ENCODE results near the gene RPS15. TPM values are rescaled to one million over a fixed set of nuclear protein-coding genes. Genes with fewer than 3 reads are reported as not detected.
A peak's percentile ranks its signal among the peaks of the same experiment; 100 is the strongest.

The RPS15 gene
- total and polyA plus RNA-seq, 2 of the 13 experiments (the other 11 are each of a cell fraction or from before 2014, with no cell fraction given) = 695 to 1,411 TPM

DNA sequence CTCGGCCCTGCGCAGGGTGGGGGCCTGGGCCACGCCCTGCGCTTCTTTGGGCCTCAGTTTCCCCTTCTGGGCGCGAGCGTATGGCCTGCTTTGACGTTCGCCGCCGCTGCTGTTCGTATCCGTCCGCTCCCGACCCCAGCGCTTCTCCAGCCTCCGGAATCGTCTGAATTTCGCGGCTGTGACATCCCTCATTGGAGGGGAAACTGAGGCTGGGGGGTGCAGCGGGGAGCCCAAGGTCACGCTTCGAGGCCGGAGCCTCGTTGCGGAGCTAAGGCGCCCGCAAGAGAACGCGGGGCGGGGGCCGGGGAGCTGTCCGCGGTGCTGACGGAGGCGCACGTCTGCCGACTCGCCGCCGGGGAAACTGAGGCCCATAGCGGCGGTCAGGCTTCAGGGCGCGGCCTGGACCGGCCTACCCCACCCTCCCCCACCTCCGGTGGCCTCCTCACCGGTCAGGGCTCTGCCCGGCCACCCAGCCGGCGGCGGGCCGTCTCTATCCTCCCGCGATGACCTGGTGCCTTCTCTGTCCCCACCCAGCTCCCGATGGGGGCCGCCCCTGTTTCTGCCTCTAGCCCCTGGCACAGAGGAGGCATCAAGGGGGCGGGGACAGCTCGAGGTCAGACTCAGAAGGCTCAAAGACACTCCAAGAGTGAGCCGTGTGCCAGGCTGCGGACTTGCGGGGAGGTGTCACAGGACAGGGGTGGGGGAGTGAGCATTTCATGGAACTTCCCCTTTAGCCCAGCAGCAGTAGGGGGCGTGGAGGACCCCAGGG lies 8.7 kb downstream of the RPS15 start (continued):
- TF ChIP-seq, protein P1, sequence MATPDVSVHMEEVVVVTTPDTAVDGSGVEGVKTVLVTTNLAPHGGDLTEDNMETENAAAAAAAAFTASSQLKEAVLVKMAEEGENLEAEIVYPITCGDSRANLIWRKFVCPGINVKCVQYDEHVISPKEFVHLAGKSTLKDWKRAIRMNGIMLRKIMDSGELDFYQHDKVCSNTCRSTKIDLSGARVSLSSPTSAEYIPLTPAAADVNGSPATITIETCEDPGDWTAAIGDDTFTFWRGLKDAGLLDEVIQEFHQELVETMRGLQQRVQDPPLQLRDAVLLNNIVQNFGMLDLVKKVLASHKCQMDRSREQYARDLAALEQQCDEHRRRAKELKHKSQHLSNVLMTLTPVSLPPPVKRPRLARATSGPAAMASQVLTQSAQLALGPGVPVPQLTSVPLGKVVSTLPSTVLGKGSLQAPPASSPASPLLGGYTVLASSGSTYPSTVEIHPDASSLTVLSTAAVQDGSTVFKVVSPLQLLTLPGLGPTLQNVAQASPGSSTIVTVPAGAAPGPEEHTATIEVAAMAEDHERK (CRISPR knock-in tag; IDR thresholded peaks at IDR 0.05; ENCODE audit: low read depth) = no peak
- TF ChIP-seq ZNF496 (CRISPR knock-in tag; IDR thresholded peaks at IDR 0.05; ENCODE audit: insufficient replicate concordance) (no peak), ELF4 (CRISPR knock-in tag; IDR thresholded peaks at IDR 0.05; ENCODE audit: borderline replicate concordance) (no peak), MEF2D (CRISPR knock-in tag; IDR thresholded peaks at IDR 0.05) (no peak), ZMYM4 (CRISPR knock-in tag; IDR thresholded peaks at IDR 0.05) (no peak), FIP1L1 (IDR thresholded peaks at IDR 0.05; ENCODE audit: borderline replicate concordance, insufficient read depth, low read depth, low read length) (no peak), ZNF350 (CRISPR knock-in tag; IDR thresholded peaks at IDR 0.05; ENCODE audit: borderline replicate concordance, low read depth) (no peak), GABPB1 (CRISPR knock-in tag; IDR thresholded peaks at IDR 0.05) (peak; percentile 40; the same call in 1 of the 2 replicates), SMAD3 (CRISPR knock-in tag; IDR thresholded peaks at IDR 0.05) (no peak), NFE2 (CRISPR knock-in tag; IDR thresholded peaks at IDR 0.05) (no peak), NR2F1 (CRISPR knock-in tag; IDR thresholded peaks at IDR 0.05) (no peak)
- TF ChIP-seq, protein P2, sequence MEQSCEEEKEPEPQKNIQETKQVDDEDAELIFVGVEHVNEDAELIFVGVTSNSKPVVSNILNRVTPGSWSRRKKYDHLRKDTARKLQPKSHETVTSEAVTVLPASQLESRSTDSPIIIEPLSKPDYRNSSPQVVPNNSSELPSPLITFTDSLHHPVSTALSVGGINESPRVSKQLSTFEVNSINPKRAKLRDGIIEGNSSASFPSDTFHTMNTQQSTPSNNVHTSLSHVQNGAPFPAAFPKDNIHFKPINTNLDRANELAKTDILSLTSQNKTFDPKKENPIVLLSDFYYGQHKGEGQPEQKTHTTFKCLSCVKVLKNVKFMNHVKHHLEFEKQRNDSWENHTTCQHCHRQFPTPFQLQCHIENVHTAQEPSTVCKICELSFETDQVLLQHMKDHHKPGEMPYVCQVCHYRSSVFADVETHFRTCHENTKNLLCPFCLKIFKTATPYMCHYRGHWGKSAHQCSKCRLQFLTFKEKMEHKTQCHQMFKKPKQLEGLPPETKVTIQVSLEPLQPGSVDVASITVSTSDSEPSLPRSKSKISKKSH (CRISPR knock-in tag; IDR thresholded peaks at IDR 0.05; ENCODE audit: borderline replicate concordance) = no peak
- TF ChIP-seq, protein P3, sequence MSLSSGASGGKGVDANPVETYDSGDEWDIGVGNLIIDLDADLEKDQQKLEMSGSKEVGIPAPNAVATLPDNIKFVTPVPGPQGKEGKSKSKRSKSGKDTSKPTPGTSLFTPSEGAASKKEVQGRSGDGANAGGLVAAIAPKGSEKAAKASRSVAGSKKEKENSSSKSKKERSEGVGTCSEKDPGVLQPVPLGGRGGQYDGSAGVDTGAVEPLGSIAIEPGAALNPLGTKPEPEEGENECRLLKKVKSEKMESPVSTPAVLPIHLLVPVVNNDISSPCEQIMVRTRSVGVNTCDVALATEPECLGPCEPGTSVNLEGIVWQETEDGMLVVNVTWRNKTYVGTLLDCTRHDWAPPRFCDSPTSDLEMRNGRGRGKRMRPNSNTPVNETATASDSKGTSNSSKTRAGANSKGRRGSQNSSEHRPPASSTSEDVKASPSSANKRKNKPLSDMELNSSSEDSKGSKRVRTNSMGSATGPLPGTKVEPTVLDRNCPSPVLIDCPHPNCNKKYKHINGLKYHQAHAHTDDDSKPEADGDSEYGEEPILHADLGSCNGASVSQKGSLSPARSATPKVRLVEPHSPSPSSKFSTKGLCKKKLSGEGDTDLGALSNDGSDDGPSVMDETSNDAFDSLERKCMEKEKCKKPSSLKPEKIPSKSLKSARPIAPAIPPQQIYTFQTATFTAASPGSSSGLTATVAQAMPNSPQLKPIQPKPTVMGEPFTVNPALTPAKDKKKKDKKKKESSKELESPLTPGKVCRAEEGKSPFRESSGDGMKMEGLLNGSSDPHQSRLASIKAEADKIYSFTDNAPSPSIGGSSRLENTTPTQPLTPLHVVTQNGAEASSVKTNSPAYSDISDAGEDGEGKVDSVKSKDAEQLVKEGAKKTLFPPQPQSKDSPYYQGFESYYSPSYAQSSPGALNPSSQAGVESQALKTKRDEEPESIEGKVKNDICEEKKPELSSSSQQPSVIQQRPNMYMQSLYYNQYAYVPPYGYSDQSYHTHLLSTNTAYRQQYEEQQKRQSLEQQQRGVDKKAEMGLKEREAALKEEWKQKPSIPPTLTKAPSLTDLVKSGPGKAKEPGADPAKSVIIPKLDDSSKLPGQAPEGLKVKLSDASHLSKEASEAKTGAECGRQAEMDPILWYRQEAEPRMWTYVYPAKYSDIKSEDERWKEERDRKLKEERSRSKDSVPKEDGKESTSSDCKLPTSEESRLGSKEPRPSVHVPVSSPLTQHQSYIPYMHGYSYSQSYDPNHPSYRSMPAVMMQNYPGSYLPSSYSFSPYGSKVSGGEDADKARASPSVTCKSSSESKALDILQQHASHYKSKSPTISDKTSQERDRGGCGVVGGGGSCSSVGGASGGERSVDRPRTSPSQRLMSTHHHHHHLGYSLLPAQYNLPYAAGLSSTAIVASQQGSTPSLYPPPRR (CRISPR knock-in tag; IDR thresholded peaks at IDR 0.05; ENCODE audit: borderline replicate concordance) = no peak
- TF ChIP-seq, protein P4, sequence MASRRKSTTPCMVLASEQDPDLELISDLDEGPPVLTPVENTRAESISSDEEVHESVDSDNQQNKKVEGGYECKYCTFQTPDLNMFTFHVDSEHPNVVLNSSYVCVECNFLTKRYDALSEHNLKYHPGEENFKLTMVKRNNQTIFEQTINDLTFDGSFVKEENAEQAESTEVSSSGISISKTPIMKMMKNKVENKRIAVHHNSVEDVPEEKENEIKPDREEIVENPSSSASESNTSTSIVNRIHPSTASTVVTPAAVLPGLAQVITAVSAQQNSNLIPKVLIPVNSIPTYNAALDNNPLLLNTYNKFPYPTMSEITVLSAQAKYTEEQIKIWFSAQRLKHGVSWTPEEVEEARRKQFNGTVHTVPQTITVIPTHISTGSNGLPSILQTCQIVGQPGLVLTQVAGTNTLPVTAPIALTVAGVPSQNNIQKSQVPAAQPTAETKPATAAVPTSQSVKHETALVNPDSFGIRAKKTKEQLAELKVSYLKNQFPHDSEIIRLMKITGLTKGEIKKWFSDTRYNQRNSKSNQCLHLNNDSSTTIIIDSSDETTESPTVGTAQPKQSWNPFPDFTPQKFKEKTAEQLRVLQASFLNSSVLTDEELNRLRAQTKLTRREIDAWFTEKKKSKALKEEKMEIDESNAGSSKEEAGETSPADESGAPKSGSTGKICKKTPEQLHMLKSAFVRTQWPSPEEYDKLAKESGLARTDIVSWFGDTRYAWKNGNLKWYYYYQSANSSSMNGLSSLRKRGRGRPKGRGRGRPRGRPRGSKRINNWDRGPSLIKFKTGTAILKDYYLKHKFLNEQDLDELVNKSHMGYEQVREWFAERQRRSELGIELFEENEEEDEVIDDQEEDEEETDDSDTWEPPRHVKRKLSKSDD (CRISPR knock-in tag; IDR thresholded peaks at IDR 0.05; ENCODE audit: low read depth) = no peak
- TF ChIP-seq, protein P5, sequence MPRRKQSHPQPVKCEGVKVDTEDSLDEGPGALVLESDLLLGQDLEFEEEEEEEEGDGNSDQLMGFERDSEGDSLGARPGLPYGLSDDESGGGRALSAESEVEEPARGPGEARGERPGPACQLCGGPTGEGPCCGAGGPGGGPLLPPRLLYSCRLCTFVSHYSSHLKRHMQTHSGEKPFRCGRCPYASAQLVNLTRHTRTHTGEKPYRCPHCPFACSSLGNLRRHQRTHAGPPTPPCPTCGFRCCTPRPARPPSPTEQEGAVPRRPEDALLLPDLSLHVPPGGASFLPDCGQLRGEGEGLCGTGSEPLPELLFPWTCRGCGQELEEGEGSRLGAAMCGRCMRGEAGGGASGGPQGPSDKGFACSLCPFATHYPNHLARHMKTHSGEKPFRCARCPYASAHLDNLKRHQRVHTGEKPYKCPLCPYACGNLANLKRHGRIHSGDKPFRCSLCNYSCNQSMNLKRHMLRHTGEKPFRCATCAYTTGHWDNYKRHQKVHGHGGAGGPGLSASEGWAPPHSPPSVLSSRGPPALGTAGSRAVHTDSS (CRISPR knock-in tag; conservative IDR thresholded peaks at IDR 0.05) = no peak
